Astrocyte of the cerebellum (primary cell): ENCODE measurements around the gene STYXL1.
"Not testable (repeated sequence)": the region's sequence is repeated elsewhere in the genome, so short reads cannot be mapped to it uniquely, and the experiment has no call there.

Source experiments
- DNase-seq: peaks from one replicate; pipeline ENCODE4 v3.0.0-alpha.2; 2011; ENCODE audit warnings: low read depth
- H3K4me3 ChIP-seq: 2 replicates; pipeline ENCODE4 v1.5.1; 2011; ENCODE audit warnings: mild to moderate bottlenecking, low read depth, low read length, moderate library complexity
- in situ Hi-C: cut with HindIII; loops from 2 replicates; pipeline ENCODE4 v1.10.0; 2017; ENCODE audit warnings: low sequenced_read_pairs
- TF ChIP-seq, protein P1 (sequence below): IDR thresholded peaks from 2 replicates; pipeline ENCODE4 v1.5.1; 2012; ENCODE audit warnings: low read length, low read depth, moderate library complexity, mild to moderate bottlenecking; ENCODE audit errors: missing control alignments

The STYXL1 gene

DNA sequence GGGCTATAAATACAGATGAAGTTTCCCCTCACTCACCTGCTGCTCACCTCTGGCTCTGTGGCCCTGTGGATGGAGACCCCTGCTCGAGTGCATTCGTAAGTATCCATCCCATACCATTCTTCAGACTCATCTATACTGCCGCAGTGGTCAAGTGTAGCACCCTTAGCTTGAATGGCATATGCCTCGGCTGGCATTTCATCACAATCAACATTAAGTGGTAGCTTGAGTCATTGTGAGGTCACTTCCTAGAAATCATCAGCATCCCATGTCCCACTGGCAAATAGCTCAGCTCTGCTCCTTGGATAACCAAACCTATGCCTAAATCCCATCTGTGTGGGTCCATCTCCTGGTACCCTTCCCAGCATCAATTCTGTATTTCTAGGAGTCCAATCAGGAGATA is 38.3 kb upstream of the STYXL1 start:
- H3K4me3 ChIP-seq, result no peak overlapping the region
- TF ChIP-seq, protein P1, sequence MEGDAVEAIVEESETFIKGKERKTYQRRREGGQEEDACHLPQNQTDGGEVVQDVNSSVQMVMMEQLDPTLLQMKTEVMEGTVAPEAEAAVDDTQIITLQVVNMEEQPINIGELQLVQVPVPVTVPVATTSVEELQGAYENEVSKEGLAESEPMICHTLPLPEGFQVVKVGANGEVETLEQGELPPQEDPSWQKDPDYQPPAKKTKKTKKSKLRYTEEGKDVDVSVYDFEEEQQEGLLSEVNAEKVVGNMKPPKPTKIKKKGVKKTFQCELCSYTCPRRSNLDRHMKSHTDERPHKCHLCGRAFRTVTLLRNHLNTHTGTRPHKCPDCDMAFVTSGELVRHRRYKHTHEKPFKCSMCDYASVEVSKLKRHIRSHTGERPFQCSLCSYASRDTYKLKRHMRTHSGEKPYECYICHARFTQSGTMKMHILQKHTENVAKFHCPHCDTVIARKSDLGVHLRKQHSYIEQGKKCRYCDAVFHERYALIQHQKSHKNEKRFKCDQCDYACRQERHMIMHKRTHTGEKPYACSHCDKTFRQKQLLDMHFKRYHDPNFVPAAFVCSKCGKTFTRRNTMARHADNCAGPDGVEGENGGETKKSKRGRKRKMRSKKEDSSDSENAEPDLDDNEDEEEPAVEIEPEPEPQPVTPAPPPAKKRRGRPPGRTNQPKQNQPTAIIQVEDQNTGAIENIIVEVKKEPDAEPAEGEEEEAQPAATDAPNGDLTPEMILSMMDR, result no peak
- no peak for DNase-seq
- in situ Hi-C loops, result no loop called here

GRCh38 chr7:76084115-76084514 is 36.3 kb upstream of the STYXL1 start:
- H3K4me3 ChIP-seq, in situ Hi-C loops, DNase-seq: not testable (repeated sequence)

GRCh38 chr7:76080204-76080603 is 32.4 kb upstream of the STYXL1 start:
- in situ Hi-C loops, result no loop called here
- no peak overlapping the region for H3K4me3 ChIP-seq
- DNase-seq, result no peak
- TF ChIP-seq, protein P1, result no peak

- TF ChIP-seq, protein P1, result no peak
- no peak for DNase-seq
- in situ Hi-C loops, result no loop called here
- no peak overlapping the region for H3K4me3 ChIP-seq
These were observed 29.6 kb upstream of the STYXL1 start for GRCh38 chr7:76077435-76077834.

DNA sequence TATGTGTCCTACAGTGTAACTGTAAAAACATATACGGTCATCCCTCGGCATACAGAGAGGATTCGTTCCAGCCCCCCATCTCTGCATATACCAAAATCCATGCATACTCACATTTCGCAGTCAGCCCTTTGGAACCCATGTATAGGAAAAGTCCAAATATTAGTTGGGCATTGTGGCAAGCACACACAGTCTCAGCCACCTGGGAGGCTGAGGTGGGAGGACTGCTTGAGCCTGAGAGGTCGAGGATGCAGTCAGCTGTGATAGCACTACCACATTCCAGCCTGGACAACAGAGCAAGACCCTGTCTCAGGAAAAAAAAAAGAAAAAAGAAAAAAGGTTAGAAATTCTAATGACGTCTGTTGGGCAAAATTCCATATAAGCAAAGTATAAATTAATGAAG is 29.2 kb upstream of the STYXL1 start:
- no peak overlapping the region for H3K4me3 ChIP-seq
- TF ChIP-seq, protein P1, result no peak
- in situ Hi-C loops, result no loop called here
- no peak for DNase-seq

GRCh38 chr7:76074972-76075370 is 27.2 kb upstream of the STYXL1 start:
- no peak overlapping the region for H3K4me3 ChIP-seq
- TF ChIP-seq, protein P1, result no peak
- in situ Hi-C loops, result no loop called here
- DNase-seq, result no peak

GRCh38 chr7:76074306-76074971 is 26.6 kb upstream of the STYXL1 start:
- TF ChIP-seq, protein P1, result no peak
- in situ Hi-C loops, result no loop called here
- no peak for DNase-seq
- no peak overlapping the region for H3K4me3 ChIP-seq
